Muscle layer of colon (tissue), 2 donors: ENCODE data around the gene ABLIM2.

Source experiments
- H3K27ac ChIP-seq: one replicate; pipeline ENCODE4 v1.7.0; 2013; ENCODE audit warnings: low read depth, mild to moderate bottlenecking, low read length, moderate library complexity
- H3K27me3 ChIP-seq, 2 donors: one replicate each; pipeline ENCODE4 v1.7.0; 2013; ENCODE audit warnings: low read length in 2 of 2, mild to moderate bottlenecking in 2 of 2; ENCODE audit not compliant: insufficient read depth in 2 of 2, control insufficient read depth in 1 of 2
- H3K36me3 ChIP-seq: one replicate; pipeline ENCODE4 v1.7.0; 2013; ENCODE audit warnings: mild to moderate bottlenecking, low read length; ENCODE audit not compliant: insufficient read depth
- H3K4me1 ChIP-seq: one replicate; pipeline ENCODE4 v1.7.0; 2013; ENCODE audit warnings: mild to moderate bottlenecking, low read length; ENCODE audit not compliant: insufficient read depth
- H3K4me3 ChIP-seq, 2 donors: one replicate each; pipeline ENCODE4 v1.7.0; 2013; ENCODE audit warnings: low read length in 2 of 2, low read depth in 1 of 2, mild to moderate bottlenecking in 1 of 2, moderate library complexity in 1 of 2
- H3K9ac ChIP-seq: one replicate; pipeline ENCODE4 v1.7.0; 2013; ENCODE audit warnings: low read length
- H3K9me3 ChIP-seq: one replicate; pipeline ENCODE4 v1.7.0; 2013; ENCODE audit warnings: mild to moderate bottlenecking, low read length
- donor health status: abdominal sarcoma.
- donor health status: Adenocarcinoma of cecum.

The ABLIM2 gene

GRCh38 chr4:8122746-8123145, 35.9 kb downstream of the ABLIM2 start:
- no peak overlapping the region for H3K4me3 ChIP-seq
- no peak overlapping the region for H3K27ac ChIP-seq
- H3K9ac ChIP-seq = no peak overlapping the region
- peaks cover 1% of the 10 kb centered on the region for H3K4me1 ChIP-seq
- H3K36me3 ChIP-seq = no peaks in the 10 kb centered on the region
- H3K9me3 ChIP-seq = no peaks in the 10 kb centered on the region
- no peaks in the 10 kb centered on the region for H3K27me3 ChIP-seq

- Histone ChIP-seq H3K9ac (no peak overlapping the region), H3K36me3 (no peaks in the 10 kb centered on the region), H3K4me1 (peaks cover 7% of the 10 kb centered on the region), H3K27me3 (no peaks in the 10 kb centered on the region), H3K27ac (no peak overlapping the region), H3K9me3 (no peaks in the 10 kb centered on the region), H3K4me3 (no peak overlapping the region)
These were observed 37.2 kb downstream of the ABLIM2 start for GRCh38 chr4:8121292-8122015.

DNA sequence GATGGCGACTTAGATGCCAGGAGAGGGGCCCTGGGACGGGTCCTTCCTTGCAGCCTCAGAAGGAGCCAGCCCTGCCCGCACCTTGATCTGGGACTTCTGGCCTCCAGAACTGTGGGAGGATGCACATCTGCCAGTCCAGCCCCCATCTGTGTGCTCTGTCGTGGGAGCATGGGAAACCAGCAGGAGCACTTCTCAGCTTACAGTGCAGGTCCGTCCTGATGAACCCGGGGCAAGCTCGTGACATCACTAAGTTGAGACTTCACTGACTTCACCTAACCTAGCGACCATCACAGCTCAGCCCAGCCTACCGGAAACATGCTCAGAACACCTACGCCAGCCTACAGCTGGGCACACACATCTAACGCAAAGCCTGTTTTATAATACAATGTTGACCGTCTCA, 38.1 kb downstream of the ABLIM2 start:
- Histone ChIP-seq H3K27ac (no peak overlapping the region), H3K9me3 (no peaks in the 10 kb centered on the region), H3K9ac (no peak overlapping the region), H3K4me3 (no peak overlapping the region), H3K27me3 (no peaks in the 10 kb centered on the region), H3K36me3 (no peaks in the 10 kb centered on the region), H3K4me1 (peaks cover 7% of the 10 kb centered on the region)

DNA sequence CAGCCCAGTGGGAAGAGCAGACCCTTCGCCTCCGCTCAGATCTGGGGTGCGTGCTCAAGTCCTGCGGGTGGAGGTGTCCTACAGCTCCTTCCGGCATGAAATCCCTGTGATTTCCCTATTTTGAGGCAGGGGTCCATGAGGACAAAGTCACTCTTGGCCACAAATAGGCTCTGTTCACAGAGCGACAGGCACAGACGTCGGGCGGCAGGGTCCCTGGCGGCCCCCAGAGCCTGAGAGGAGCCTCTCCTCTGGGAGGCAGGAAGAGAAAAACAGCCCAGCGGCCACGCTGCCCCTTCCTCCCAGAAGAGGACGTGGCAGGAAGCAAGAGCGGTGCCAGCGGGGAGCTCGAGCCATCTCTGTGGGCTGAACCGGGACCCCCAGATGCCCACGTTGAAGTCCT, 38.7 kb downstream of the ABLIM2 start:
- H3K9me3 ChIP-seq = no peaks in the 10 kb centered on the region
- no peak overlapping the region for H3K9ac ChIP-seq
- no peak overlapping the region for H3K4me3 ChIP-seq
- no peaks in the 10 kb centered on the region for H3K36me3 ChIP-seq
- no peaks in the 10 kb centered on the region for H3K27me3 ChIP-seq
- H3K27ac ChIP-seq = no peak overlapping the region
- peaks cover 7% of the 10 kb centered on the region for H3K4me1 ChIP-seq

DNA sequence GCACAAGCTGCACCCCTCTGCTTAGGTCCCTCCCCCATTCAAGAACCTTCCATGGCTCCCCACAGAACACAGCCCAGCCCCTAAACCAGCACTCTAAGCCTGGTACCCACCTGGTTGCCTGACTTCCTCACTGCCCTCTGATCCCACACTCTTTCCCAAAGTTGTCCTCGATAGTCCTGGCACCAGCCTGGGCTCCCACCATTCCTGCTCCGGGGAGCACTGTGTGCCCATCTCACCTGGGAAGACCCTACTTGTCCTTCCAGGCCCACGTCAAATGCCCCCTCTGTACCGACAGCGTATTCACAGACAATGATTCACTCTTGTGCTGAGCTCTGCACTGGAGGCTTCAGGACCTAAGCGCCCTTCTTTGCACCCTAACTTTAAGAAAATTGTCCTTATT, 40.1 kb downstream of the ABLIM2 start:
- H3K27ac ChIP-seq = no peak overlapping the region
- no peak overlapping the region for H3K9ac ChIP-seq
- H3K27me3 ChIP-seq = no peaks in the 10 kb centered on the region
- H3K4me1 ChIP-seq = peaks cover 7% of the 10 kb centered on the region
- no peaks in the 10 kb centered on the region for H3K9me3 ChIP-seq
- no peak overlapping the region for H3K4me3 ChIP-seq
- H3K36me3 ChIP-seq = no peaks in the 10 kb centered on the region

DNA sequence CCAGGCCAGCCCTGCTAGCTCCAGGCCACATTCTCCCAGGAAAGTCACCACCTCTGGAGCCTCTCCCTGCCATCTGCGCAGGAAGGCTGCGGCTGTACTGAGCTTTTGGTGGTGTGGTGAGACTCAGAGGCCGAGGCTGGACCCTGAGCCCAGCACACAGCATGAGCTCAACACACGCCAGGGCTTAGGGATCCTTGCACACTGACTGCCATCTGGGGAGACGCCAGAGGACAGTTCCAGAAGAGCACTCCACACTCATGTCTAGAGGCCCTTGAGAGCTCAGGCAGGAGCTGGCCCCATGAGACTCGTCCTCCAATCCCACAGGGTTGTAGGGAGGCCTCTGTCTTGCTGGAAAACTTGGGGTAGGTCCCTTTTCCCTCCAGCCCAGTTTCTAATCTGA, 40.6 kb downstream of the ABLIM2 start:
- H3K9ac ChIP-seq = no peak overlapping the region
- H3K9me3 ChIP-seq = no peaks in the 10 kb centered on the region
- H3K4me1 ChIP-seq = peaks cover 7% of the 10 kb centered on the region
- no peak overlapping the region for H3K27ac ChIP-seq
- H3K27me3 ChIP-seq = no peaks in the 10 kb centered on the region
- H3K36me3 ChIP-seq = no peaks in the 10 kb centered on the region
- no peak overlapping the region for H3K4me3 ChIP-seq

DNA sequence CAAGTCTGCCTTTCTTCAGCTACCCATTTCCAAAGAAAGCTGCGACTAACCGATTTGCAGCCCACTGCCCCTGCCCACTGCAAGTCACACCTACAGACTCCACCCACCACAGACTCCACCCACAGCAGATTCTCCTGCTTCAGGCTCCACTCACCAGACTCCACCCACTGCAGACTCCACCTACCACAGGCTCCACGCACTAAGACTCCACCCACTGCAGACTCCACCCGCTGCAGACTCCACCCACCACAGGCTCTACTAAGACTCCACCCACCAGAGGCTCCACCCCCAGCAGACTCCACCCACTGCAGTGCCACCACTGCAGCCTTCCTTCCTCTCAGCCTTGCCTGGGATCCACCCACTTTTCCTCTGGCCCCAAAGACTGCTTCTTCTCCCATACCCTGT, 41.3 kb downstream of the ABLIM2 start:
- Histone ChIP-seq H3K36me3 (no peaks in the 10 kb centered on the region), H3K4me3 (no peak overlapping the region), H3K9me3 (no peaks in the 10 kb centered on the region), H3K9ac (no peak overlapping the region), H3K27me3 (no peaks in the 10 kb centered on the region), H3K4me1 (peaks cover 7% of the 10 kb centered on the region), H3K27ac (no peak overlapping the region)

GRCh38 chr4:8115916-8116315, 42.7 kb downstream of the ABLIM2 start:
- Histone ChIP-seq H3K36me3 (no peaks in the 10 kb centered on the region), H3K4me3 (no peak overlapping the region), H3K9me3 (no peaks in the 10 kb centered on the region), H3K27ac (no peak overlapping the region), H3K9ac (no peak overlapping the region), H3K27me3 (no peaks in the 10 kb centered on the region), H3K4me1 (peaks cover 7% of the 10 kb centered on the region)

DNA sequence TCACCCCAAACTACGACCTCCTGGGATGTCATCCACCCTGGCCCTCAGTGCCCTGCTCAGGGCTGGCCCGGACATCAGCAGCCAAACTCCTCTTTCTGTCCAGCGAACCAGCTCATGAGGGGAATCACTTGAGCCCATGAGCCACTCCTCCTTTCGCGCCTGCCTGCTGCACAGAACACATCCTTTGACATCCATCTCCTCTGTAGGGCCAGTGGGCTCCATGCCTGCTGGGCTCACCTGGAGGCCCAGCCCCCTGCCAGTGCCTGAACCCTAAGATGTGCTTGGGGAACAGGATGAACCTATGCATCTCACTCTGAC, 43.5 kb downstream of the ABLIM2 start:
- H3K9me3 ChIP-seq = no peaks in the 10 kb centered on the region
- H3K9ac ChIP-seq = no peak overlapping the region
- H3K36me3 ChIP-seq = no peaks in the 10 kb centered on the region
- H3K27ac ChIP-seq = no peak overlapping the region
- H3K4me3 ChIP-seq = no peak overlapping the region
- H3K27me3 ChIP-seq = no peaks in the 10 kb centered on the region
- peaks cover 7% of the 10 kb centered on the region for H3K4me1 ChIP-seq

DNA sequence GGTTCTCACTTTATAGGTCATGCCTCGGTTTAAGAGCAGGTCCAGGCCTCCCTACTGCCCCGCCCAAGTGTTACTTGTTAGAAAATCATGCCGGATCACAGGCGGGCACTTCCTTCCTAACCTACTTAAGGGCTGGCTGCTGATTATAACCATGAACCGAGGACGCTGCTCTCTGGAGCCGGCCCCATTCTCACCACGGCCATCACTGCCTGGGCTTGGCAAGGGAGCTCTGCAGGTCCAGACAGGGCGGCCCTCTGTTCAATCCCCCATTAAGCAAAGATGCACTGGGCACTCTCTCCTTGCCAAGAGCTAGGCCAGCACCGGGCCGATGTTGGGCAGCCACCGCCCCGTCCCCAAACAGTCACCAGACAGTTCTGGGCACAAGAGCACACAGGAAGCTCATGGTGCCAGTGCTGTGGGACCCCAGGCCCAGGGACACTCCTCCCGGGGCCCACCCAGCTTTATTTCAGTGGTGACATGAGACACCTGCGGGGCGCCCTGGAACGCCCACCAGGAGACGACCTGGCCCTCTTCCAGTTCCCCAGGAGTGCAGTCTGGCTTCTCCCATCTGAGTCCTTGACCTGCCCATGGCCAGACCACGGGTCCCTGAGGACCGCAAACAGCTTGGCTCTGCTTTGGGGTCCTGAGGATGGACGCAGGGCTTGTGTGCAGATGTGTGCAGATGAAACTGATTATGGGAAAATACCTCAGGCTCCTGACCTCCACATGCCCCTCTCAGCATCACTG, 44.0 kb downstream of the ABLIM2 start:
- Histone ChIP-seq H3K36me3 (no peaks in the 10 kb centered on the region), H3K9me3 (no peaks in the 10 kb centered on the region), H3K27me3 (no peaks in the 10 kb centered on the region), H3K9ac (no peak overlapping the region), H3K4me1 (peaks cover 7% of the 10 kb centered on the region), H3K27ac (no peak overlapping the region), H3K4me3 (no peak overlapping the region)

- H3K9ac ChIP-seq = no peak overlapping the region
- H3K27ac ChIP-seq = no peak overlapping the region
These were observed 44.8 kb downstream of the ABLIM2 start for GRCh38 chr4:8113611-8114377.

More at GRCh38 chr4:8113611-8114377, 44.8 kb downstream of the ABLIM2 start:
- Histone ChIP-seq H3K4me3 (no peak overlapping the region), H3K4me1 (peaks cover 7% of the 10 kb centered on the region), H3K9me3 (no peaks in the 10 kb centered on the region), H3K27me3 (no peaks in the 10 kb centered on the region), H3K36me3 (no peaks in the 10 kb centered on the region)
